ENCODE measurements around the gene RASL11B. TPM values are rescaled to one million over a fixed set of nuclear protein-coding genes. Genes with fewer than 3 reads are reported as not detected.

The RASL11B gene
- polyA plus RNA-seq, 1 experiment = 0.20 TPM

DNA sequence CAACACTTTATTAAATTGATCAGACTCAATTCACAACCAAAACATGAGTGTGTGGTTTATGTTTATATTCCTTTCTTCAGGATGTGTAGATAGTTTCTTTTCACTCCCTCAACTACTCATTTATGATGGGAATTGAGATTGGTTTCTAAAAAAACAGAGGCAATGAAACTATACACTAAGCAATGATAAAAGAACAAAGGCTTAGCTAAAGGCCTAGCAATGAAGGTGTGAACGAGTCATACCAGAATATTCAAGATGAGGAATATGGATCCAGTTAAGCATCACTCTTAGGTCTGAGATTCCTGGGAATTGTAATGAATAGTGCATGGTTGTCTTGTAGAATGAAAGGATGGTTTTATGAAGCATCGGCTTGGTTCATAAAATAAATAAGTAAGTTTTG is 17.5 kb upstream of the RASL11B start:
- Histone ChIP-seq H3K27me3 (ENCODE audit: control insufficient read depth, insufficient read depth, low read length) (no peaks in the 10 kb centered on the region; the same call in 1 of the 2 replicates), H3K36me3 (ENCODE audit: control insufficient read depth, insufficient read depth, low read length) (no peaks in the 10 kb centered on the region), H3K4me3 (ENCODE audit: low read depth, low read length) (no peak overlapping the region)
- POLR2A ChIA-PET = no interaction called here
- no peak for DNase-seq (ENCODE audit: low read depth)
- CTCF ChIA-PET = interaction anchor here (1.2 kb wide), 1 partner anchor 9 kb away, joined by 3 read pairs; no protein-coding TSS in a partner anchor
- TF ChIP-seq, protein P1, sequence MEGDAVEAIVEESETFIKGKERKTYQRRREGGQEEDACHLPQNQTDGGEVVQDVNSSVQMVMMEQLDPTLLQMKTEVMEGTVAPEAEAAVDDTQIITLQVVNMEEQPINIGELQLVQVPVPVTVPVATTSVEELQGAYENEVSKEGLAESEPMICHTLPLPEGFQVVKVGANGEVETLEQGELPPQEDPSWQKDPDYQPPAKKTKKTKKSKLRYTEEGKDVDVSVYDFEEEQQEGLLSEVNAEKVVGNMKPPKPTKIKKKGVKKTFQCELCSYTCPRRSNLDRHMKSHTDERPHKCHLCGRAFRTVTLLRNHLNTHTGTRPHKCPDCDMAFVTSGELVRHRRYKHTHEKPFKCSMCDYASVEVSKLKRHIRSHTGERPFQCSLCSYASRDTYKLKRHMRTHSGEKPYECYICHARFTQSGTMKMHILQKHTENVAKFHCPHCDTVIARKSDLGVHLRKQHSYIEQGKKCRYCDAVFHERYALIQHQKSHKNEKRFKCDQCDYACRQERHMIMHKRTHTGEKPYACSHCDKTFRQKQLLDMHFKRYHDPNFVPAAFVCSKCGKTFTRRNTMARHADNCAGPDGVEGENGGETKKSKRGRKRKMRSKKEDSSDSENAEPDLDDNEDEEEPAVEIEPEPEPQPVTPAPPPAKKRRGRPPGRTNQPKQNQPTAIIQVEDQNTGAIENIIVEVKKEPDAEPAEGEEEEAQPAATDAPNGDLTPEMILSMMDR (IDR thresholded peaks at IDR 0.05; ENCODE audit: insufficient read depth, low read depth, low read length) = no peak

DNA sequence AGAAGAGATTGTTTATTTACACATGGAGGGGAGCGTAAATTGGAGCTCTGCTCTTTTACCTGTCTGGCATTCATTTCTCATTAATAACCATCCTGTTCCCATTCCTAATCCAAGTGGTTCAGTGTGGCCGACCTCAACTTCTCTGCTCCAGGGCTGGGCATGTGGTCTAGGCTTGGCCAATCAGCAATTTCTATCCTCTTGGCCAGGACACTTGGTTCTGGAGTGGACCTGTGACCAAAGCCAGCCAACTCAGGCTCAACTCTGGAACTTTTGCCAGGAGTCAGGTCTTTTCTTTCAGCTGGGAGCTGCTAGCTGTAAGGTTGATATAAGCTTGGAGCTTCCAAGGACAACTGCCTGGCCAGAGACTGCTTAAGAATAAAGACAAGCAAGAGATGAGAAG is 15.6 kb upstream of the RASL11B start:
- ChIA-PET CTCF (no interaction called here), POLR2A (no interaction called here)
- no peaks in the 10 kb centered on the region; the same call in 1 of the 2 replicates for H3K27me3 ChIP-seq (ENCODE audit: control insufficient read depth, insufficient read depth, low read length)
- no peaks in the 10 kb centered on the region for H3K36me3 ChIP-seq (ENCODE audit: control insufficient read depth, insufficient read depth, low read length)
- no peak for DNase-seq (ENCODE audit: low read depth)
- no peak overlapping the region for H3K4me3 ChIP-seq (ENCODE audit: low read depth, low read length)
- TF ChIP-seq, protein P1 (IDR thresholded peaks at IDR 0.05; ENCODE audit: insufficient read depth, low read depth, low read length) = no peak

DNA sequence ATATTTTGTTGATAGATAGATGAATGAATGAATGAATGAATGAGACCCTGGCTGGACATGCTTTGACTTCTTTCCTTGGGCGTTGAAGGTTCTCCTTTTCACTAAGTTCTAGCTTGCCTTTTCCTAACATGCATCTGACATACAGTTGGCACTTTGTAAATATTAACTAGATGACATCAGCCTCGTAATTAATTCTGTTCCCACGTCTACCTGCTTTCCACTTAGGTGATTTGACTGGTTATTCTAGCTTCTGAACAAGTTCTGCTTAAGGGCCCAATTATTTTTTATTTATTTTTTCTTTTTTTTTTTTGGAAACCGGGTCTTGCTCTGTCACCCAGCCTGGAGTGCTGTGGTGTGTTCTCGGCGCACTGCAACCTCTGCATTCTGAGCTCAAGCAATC is 13.9 kb upstream of the RASL11B start:
- TF ChIP-seq, protein P1 (IDR thresholded peaks at IDR 0.05; ENCODE audit: insufficient read depth, low read depth, low read length) = no peak
- DNase-seq (ENCODE audit: low read depth) = no peak
- no peaks in the 10 kb centered on the region for H3K36me3 ChIP-seq (ENCODE audit: control insufficient read depth, insufficient read depth, low read length)
- H3K4me3 ChIP-seq (ENCODE audit: low read depth, low read length) = no peak overlapping the region
- ChIA-PET POLR2A (no interaction called here), CTCF (interaction anchor here (1.1 kb wide), 1 partner anchor 10 kb away, joined by 3 read pairs; no protein-coding TSS in a partner anchor)
- H3K27me3 ChIP-seq (ENCODE audit: control insufficient read depth, insufficient read depth, low read length) = no peaks in the 10 kb centered on the region; the same call in none of the 2 replicates

DNA sequence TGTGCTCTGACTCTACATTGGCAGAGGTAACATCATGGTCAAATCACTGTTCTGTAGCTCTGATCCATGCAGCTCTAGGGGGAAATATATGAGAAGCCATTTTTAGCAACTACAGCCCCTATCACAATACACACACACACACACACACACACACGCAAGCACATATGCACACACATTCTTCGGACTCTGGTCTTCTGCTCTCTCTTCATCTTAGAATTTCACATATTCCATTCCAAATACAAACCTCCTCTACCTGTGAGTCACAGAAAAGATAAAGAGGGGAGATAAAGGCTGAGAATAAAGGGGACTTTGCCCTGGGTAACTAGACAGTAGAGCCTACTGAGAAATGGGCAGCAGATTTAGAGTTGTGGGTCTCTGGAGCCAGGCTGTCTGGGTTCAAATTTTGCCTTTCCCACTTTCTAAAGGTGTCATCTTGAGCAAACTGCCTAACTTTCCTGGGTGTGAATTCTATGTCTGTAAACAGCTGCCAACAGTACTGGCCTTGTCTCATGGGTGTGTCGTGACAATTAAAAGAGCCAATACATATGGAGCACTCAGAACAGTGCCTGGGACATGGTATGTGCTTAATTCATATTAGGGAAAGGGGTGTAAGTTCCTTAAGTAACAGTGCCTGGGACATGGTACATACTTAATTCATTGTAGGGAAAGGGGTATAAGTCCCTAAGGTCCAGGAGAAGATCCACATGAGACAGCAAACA is 11.6 kb upstream of the RASL11B start:
- POLR2A ChIA-PET = no interaction called here
- Histone ChIP-seq H3K27me3 (ENCODE audit: control insufficient read depth, insufficient read depth, low read length) (no peaks in the 10 kb centered on the region; the same call in 1 of the 2 replicates), H3K36me3 (ENCODE audit: control insufficient read depth, insufficient read depth, low read length) (no peaks in the 10 kb centered on the region), H3K4me3 (ENCODE audit: low read depth, low read length) (no peak overlapping the region)
- TF ChIP-seq, protein P1 (IDR thresholded peaks at IDR 0.05; ENCODE audit: insufficient read depth, low read depth, low read length) = no peak
- CTCF ChIA-PET = interaction anchor here (0.6 kb wide), 1 partner anchor 177 kb away, joined by 3 read pairs; no protein-coding TSS in a partner anchor
- no peak for DNase-seq (ENCODE audit: low read depth)

DNA sequence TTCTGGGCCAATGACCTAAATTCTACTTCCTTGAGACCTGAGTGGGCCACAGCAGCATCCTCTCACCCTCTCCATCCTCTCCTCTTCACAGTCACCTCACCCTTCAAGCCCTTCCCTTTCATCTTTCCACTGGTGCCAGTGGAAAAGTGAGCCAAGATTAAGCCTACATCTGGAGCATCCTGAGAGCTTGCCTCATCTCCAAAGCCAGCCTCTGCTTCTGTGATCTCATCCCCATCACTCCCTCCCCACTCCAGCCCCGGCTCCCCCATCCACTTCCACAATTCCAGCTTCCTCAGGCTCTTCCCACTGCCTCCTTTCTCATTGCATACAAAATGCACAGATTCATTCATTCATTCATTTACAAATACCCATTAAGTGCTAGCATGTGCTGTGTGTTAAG is 10.1 kb upstream of the RASL11B start:
- Histone ChIP-seq H3K36me3 (ENCODE audit: control insufficient read depth, insufficient read depth, low read length) (no peaks in the 10 kb centered on the region), H3K27me3 (ENCODE audit: control insufficient read depth, insufficient read depth, low read length) (peaks cover 2% of the 10 kb centered on the region; the same call in 1 of the 2 replicates), H3K4me3 (ENCODE audit: low read depth, low read length) (no peak overlapping the region)
- CTCF ChIA-PET = interaction anchor here (1.2 to 1.6 kb wide), 4 partner anchors 9 to 306 kb away, joined by 3 to 6 read pairs (median 4); no protein-coding TSS in a partner anchor
- POLR2A ChIA-PET = no interaction called here
- TF ChIP-seq, protein P1 (IDR thresholded peaks at IDR 0.05; ENCODE audit: insufficient read depth, low read depth, low read length) = no peak
- DNase-seq (ENCODE audit: low read depth) = no peak

Data from BJ (cell line).